Measurements from ENCODE around the gene DCAF10.
A peak's percentile ranks its signal among the peaks of the same experiment; 100 is the strongest.
"Not testable (repeated sequence)": the region's sequence is repeated elsewhere in the genome, so short reads cannot be mapped to it uniquely, and the experiment has no call there.

DCAF10 gene

GRCh38 chr9:37862530-37862929 is 61.9 kb downstream of the DCAF10 start:
- DNase-seq (ENCODE audit: low spot score) = no peak

- DNase-seq (ENCODE audit: low spot score) = no peak
These were observed 69.6 kb downstream of the DCAF10 start for GRCh38 chr9:37870081-37870798.

- DNase-seq (ENCODE audit: low spot score) = no peak
These were observed 70.2 kb downstream of the DCAF10 start for GRCh38 chr9:37870799-37871176.

- DNase-seq (ENCODE audit: low spot score) = no peak
These were observed 73.4 kb downstream of the DCAF10 start for GRCh38 chr9:37873955-37874354.

- no peak for DNase-seq (ENCODE audit: low spot score)
These were observed 75.8 kb downstream of the DCAF10 start for GRCh38 chr9:37876376-37876775.

GRCh38 chr9:37880916-37881479 is 80.4 kb downstream of the DCAF10 start:
- DNase-seq (ENCODE audit: low spot score) = no peak

- DNase-seq (ENCODE audit: low spot score) = not testable (repeated sequence)
These were observed 87.5 kb downstream of the DCAF10 start for GRCh38 chr9:37887977-37888583.

- no peak for DNase-seq (ENCODE audit: low spot score)
These were observed 88.9 kb downstream of the DCAF10 start for GRCh38 chr9:37889536-37889935.

GRCh38 chr9:37891042-37891441 is 90.4 kb downstream of the DCAF10 start:
- DNase-seq (ENCODE audit: low spot score) = not testable (repeated sequence)

GRCh38 chr9:37892063-37892462 is 91.5 kb downstream of the DCAF10 start:
- DNase-seq (ENCODE audit: low spot score) = no peak

- DNase-seq (ENCODE audit: low spot score) = no peak
These were observed 97.1 kb downstream of the DCAF10 start for GRCh38 chr9:37897665-37898064.

- DNase-seq (ENCODE audit: low spot score) = no peak
These were observed 98.4 kb downstream of the DCAF10 start for GRCh38 chr9:37899041-37899440.

- no peak for DNase-seq (ENCODE audit: low spot score)
These were observed 101.5 kb downstream of the DCAF10 start for GRCh38 chr9:37902131-37902530.

- DNase-seq (ENCODE audit: low spot score) = peak; percentile 52
These were observed 102.4 kb downstream of the DCAF10 start for GRCh38 chr9:37902796-37903646.

- peak; percentile 93 for DNase-seq (ENCODE audit: low spot score)
These were observed 103.2 kb downstream of the DCAF10 start, which contains the start of gene SLC25A51 for GRCh38 chr9:37903647-37904444. TSS of gene SLC25A51 (minus strand) at chr9:37904127. CDS start at chr9:37888550, 15,577 bp downstream.

- no peak for DNase-seq (ENCODE audit: low spot score)
These were observed 104.0 kb downstream of the DCAF10 start for GRCh38 chr9:37904445-37905130.

GRCh38 chr9:37905131-37905505 is 104.5 kb downstream of the DCAF10 start:
- no peak for DNase-seq (ENCODE audit: low spot score)

GRCh38 chr9:37905776-37906175 is 105.2 kb downstream of the DCAF10 start:
- DNase-seq (ENCODE audit: low spot score) = no peak

- DNase-seq (ENCODE audit: low spot score) = no peak
These were observed 106.0 kb downstream of the DCAF10 start for GRCh38 chr9:37906312-37907239.

- DNase-seq (ENCODE audit: low spot score) = no peak
These were observed 107.7 kb downstream of the DCAF10 start for GRCh38 chr9:37908283-37908682.

All from activated CD4-positive, alpha-beta T cell treated with anti-CD3 and anti-CD28 coated beads, Interleukin-2, Interleukin-4, amounts not matched to agents 100 ng/mL and 50 ng/mL, durations not matched to agents 16 hours and 8 hours (primary cell).